NK-92 (cell line): ENCODE measurements around the gene MDGA2.
"Not testable (repeated sequence)": the region's sequence is repeated elsewhere in the genome, so short reads cannot be mapped to it uniquely, and the experiment has no call there.

ENCODE experiments used
- DNase-seq: peaks from one replicate; lab custom pipeline; 2025; ENCODE audit not compliant: unreplicated experiment; lab: John Stamatoyannopoulos, UW

The MDGA2 gene

DNA sequence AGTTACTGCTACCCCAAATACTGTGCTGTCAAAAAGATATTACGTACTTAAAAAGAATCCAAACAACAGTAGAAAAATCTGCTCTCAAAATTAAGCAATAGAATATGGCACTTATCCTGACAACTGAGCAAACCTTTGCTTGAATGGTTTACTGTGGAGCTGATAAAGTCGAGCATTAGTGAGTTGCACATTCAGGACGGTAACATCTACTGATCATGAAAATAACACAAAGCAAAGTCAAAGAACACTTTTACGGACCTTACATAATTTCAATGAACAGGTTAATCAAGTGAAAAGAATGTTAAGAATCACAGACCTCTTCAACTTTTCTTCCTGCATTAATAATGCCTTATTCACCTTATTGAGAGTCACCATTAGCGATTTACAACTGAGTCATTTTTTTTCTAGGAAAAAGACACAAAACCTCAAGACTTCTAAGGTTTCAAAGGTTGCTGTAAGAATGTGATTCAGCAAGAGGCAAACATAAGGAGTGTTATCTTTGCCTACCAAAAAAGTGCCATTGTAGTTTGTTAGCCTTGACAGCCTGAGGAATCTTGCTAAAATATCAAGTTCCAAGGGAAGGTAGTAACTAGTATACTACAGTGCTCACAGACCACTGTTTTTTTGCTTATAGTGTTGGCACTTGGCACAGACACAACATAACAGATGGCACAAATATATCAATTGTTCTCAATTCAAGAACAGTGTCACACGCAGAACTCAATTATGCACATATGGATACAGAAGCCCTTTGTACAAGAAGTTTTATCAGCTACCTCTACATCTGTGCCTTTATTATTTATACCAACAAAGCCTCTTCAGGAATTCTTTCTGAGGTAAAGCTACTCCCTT, 689.6 kb downstream of the MDGA2 start:
- no peak for DNase-seq

DNA sequence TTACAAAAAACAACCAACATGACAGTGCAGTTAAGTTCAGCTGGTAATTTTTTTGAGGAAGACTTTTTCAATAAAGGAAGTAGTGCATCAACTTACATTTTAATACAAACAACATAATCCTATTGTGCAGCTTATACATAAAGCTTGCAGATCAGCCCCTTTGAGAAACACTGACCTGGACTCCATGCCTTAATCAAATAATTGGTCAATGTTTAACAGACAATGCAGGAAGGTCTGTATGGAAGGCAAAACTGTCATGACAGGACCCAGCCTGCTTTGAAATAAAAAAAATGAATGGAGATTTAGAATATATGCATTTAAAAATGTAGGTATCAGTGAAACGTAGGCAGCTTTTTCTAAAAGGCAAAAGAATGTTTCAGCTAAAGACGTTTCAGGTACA, 702.1 kb downstream of the MDGA2 start:
- no peak for DNase-seq

DNA sequence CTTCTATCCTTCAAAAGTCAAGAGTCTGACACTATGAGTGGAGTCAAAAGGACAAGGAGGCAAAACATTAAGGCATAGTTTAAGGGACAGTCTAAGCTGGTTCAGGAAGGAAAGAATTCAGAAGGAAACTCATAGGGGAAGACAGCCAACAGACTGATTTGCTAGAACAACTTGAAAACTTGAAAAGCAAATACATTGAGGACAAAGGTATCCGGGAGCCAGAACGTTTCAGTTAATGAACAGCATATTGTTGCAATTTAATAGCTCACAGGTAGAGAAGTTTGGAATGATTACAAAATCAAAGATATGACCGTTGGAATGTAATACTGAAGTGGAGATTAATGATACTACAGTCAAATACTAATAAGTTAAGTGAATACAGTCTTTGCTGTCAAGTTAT, 711.0 kb downstream of the MDGA2 start:
- DNase-seq, result no peak

DNA sequence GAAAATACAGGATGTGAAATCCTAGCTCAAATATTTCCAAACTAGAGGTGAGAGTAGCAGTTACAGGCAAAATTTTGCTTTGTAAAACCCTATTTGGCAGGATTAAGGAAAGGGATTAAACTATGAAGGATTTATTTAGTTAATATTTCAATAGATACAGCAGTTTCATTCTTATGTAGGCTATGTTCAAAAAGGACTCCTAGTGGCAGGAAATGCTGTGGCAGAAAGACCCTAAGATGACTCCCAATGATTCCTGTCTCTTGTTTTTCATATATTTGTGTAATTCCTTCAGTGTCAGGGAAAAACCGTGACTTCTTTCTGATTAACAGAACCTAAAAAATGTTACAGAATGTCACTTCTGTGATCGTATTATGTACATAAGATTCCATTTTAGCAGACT, 724.3 kb downstream of the MDGA2 start:
- no peak for DNase-seq

DNA sequence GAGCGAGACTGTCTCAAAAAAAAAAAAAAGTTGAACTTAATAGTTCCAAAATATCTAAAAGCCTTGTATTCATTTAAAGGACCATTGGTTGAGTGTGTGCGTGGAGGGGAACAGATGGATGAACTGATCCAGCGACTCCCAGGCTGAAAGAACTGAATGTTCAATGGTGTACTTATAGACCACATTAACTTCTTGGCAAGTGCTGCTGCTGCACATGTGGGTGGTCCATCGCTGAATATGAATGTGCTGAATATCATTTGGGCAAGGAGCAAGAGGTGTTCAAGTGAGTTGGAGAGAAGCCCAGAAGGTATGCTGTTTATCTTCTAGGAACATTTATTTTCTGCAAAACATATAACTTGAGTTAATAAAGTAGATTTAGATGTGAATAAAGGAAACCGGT, 734.8 kb downstream of the MDGA2 start:
- DNase-seq, result no peak

DNA sequence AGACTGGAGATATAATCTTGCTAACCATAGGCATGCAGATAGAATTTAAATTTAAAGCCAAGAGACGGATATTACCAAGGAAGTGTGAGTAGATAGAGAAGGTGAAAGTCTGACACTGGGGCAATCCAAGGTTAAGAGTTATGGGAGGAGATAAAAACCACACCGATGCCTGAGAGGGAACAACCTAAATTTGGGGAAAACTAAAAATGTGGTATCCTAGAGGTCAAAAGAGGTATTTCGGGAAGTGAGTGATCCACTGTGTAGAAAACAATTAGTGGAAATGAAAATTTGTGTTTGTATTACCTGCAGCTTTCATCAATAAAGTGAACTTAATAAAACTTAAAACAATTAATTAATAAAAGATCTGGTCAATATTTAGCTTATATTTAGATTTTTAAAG, 754.9 kb downstream of the MDGA2 start:
- DNase-seq, result no peak

DNA sequence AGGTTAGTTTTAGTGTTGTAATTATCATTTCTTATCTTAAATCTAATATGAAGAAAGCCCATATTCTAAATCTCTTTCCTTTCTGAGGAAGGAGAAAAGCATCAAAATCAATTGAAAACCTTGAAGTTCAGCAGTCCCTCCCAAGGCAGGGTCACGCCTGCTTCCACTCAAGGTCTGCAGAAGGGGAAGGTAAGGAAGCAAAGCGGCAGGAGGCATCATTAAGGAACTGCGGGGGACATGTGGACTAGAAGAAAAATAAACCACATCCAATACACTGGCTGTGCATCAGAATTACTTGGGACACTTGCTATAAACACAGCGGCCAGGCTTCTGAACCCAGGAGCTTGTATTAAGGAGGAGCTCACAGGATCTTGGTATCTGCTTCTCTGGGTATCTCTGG, 759.9 kb downstream of the MDGA2 start:
- not testable (repeated sequence) for DNase-seq

DNA sequence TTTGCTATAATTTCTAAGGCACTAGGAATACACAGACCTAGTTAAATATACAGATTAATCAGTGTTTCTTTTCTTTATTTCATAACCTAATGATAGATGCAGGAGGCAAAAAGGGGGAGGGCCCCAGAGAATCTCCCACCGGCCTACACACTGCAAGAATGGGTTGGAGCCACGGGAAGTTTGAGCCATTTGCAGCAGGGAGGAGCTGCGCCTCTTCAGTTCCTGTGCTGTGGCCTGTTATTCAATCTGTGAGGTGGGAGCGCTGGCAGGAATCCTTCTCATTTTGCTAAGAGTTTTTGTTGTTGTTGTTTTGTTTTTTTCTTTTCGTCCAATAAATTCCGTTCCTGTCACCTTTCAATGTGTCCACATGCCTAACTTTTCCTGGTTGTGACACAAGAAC, 772.6 kb downstream of the MDGA2 start:
- no peak for DNase-seq

DNA sequence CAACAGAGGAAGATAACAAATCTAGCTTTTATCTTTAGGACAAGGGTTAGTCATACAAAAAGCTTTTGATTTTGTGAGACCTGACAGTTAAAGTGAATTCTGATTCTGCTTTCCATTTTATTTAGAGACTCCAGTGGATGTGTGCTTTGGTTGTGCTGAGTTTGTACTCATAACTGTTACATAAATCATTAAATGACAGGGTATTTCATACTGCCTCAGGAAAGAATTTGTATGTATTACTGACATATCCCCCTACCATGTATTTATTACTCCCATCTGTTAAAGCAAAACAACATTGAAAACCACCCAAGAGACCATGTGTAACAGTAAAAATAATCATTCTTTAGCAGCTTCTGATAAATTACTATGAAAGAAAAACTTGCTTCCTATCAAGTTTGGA, 780.9 kb downstream of the MDGA2 start:
- no peak for DNase-seq

DNA sequence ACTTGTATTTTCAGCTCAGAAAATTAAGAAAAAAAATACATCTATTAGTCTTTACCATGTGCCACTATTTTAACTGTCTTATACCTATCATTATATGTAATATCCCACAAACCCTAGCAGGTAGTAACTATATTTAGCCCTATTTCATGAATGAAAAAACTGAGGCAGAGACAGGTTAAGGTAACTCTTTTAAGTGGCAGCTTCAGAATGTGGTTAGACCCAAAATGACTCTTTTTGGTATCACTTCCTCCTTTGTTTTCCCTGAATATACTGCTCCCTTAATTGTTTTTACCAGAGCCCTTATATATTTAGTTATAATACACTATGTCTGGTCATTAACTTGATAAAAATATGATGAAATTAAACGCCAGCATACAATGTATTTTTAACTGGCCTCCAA, 788.3 kb downstream of the MDGA2 start:
- DNase-seq, result no peak

DNA sequence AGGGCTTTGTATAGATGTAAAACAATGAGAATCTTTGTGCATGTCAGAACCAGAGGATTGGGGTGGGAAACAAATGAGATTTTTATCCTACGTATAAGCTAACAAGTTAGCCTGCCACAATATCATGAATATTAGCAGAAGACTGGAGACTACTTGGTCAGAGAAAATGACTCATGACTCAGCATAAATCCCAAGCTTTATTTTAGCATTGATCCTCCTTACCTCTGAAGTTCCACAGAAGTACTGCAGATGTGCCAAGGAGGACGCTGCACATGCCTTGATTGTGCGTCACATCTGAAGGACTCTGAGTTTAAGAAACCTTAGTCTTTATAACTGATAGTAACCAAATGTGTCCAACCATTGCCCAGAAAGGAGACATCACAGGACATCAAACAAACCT, 789.8 kb downstream of the MDGA2 start:
- no peak for DNase-seq

DNA sequence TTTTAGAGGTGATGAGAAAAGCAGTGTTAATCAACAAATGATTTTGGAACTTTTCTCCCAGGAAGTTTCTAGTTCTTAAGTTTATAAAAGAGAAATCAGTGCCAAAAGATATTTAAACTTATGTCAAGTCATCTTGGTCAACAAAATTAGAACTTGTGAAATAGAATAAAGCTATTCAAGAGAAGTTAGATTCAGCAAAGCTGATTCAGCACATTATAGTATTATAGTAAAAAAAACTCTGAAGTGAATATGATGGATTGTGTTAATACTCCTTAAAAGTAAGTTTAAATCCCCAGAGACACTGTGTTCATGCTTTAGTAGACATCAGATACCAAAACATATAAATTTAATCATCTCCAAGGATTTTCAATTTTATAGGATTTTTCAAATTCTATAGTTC, 813.7 kb downstream of the MDGA2 start:
- no peak for DNase-seq

DNA sequence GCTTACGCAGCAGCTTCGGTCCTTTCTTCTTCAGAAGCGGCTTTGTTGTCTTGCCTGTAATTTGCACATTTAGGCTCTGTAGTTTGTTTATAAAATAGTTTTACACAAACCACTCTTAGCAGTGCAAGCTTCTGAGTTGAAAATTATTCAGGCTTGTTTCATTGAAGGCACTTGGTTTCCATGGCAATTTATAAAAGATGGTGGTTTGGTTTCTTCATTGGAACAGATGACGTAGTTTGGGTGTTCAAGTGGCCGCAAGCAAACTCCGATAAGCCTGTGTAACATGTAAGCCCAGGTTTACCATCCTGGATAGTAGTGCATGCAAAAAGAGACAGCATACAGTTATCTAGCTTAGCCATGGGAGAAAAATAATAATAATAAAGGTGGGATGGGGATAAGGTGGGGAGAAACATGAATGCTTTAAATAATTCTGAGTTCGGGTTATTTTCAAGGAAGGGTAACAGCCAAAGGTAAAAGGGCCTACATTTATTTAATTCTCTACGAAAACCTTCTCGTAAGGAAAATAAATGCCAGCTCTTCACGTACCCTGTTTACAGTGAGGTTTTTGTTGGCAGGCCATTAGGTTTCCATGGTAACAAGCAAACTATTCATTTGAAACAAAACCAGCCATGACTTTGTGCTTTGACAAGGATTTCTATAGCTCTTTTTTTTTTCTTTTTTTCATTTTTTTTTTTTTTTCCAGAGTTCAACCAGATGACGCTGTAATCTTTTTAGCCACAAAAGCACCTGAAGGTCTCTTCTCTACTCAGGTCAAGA, 834.3 kb downstream of the MDGA2 start:
- DNase-seq, result no peak

DNA sequence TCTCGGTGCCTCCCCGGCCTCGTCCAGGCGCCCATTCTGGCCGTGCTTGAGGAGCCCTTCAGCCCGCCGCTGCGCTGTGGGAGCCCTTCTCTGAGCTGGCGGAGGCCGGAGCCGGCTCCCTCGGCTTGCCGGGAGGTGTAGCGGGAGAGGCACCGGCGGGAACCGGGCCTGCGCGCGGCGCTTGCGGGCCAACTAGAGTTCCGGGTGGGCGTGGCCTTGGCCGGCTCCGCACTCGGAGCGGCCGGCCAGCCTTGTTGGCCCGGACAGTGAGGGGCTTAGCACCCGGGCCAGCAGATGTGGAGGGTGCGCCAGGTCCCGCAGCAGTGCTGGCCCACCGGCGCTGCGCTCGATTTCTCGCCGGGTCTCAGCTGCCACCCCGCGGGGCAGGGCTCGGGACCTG, 855.1 kb downstream of the MDGA2 start:
- DNase-seq, result no peak

DNA sequence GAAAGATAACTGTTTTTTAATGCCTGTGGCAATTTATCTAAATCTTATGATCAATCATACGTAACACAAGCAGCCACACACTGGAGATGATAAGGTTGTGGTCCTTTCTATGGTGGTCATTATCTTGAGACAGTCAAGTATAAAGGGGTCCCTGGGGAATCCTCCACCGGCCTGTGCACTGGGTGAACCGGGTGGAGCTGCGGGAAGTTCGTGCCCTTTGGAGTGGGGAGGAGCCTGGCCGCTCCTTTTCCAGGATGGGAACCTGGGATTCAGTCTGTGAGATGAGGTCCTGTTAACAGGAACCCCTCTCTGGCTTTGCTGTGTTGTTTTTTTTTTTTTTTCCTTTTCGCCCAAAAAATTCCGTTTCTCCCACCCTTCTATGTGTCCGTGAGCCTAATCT, 856.3 kb downstream of the MDGA2 start:
- no peak for DNase-seq

DNA sequence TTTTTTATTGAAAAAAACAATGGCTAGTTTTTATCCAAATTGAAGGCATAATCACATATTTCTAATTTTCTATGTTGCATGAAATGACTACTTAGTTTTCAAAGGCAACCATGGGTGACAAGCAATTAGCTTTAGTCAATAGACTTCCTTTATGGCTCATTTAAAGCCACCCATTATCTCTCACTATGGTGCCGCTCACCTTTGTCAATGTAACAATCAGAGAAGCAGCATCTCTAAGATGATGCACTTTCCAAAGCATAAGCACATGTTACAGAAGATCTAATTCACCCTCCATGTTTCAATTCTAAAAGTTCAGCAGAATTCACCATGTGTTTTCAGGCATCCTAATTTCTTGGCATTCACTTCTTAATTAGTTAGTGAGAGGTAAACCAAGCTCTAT, 857.3 kb downstream of the MDGA2 start:
- no peak for DNase-seq

DNA sequence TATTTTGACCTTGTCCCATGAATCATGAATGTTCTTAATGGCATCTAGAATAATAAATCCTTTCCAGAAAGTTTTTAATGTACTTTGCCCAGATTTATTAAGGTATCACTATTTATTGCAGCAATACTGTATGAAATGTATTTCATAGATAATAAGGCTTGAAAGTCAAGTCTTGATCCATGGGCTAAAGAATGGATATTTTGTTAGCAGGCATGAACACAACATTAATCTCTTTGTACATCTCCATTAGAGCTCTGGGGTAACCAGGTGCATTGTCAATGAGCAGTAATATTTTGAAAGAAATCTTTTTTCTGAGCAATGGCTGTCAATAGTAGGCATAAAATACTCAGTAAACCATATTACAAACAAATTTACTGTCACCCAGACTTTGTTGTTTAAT, 882.3 kb downstream of the MDGA2 start:
- no peak for DNase-seq
